ENCODE data around the gene INO80.

Gene INO80

DNA sequence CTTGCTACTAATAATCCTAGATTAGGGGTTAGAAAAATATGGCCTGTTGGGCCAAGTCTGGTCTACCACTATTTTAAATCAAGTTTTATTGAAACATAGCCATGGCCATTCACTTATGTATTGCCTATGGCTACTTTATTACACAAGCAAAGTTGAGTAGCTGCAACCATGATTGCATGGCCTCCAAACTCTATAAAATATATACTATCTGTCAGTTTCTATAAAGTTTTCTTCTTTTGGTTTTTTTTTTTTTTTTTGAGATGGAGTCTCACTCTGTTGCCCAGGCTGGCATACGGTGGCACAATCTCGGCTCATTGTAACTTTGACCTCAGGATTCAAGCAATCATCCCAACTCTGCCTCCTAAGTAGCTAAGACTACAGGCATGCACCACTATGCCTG, 60.4 kb downstream of the INO80 start:
- TF ChIP-seq, protein P1, sequence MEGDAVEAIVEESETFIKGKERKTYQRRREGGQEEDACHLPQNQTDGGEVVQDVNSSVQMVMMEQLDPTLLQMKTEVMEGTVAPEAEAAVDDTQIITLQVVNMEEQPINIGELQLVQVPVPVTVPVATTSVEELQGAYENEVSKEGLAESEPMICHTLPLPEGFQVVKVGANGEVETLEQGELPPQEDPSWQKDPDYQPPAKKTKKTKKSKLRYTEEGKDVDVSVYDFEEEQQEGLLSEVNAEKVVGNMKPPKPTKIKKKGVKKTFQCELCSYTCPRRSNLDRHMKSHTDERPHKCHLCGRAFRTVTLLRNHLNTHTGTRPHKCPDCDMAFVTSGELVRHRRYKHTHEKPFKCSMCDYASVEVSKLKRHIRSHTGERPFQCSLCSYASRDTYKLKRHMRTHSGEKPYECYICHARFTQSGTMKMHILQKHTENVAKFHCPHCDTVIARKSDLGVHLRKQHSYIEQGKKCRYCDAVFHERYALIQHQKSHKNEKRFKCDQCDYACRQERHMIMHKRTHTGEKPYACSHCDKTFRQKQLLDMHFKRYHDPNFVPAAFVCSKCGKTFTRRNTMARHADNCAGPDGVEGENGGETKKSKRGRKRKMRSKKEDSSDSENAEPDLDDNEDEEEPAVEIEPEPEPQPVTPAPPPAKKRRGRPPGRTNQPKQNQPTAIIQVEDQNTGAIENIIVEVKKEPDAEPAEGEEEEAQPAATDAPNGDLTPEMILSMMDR (conservative IDR thresholded peaks at IDR 0.05; ENCODE audit: low read length): no peak
- no peak for TF ChIP-seq EZH2phosphoT487 (IDR thresholded peaks at IDR 0.05; ENCODE audit: borderline replicate concordance)
- H2AFZ ChIP-seq (ENCODE audit: low read length): no peak overlapping the region
- no peaks in the 10 kb centered on the region for H3K9me2 ChIP-seq (replicated peaks; ENCODE audit: low read depth, low read length)
- no peaks in the 10 kb centered on the region for H3K79me2 ChIP-seq (ENCODE audit: insufficient read depth, low read length)
- H3K4me2 ChIP-seq (ENCODE audit: low read depth, low read length, poor library complexity, severe bottlenecking): no peak overlapping the region
- H3K4me1 ChIP-seq (ENCODE audit: insufficient read depth, low read length, poor library complexity, severe bottlenecking): no peaks in the 10 kb centered on the region
- H3K27me3 ChIP-seq (ENCODE audit: insufficient read depth, low read length, poor library complexity, severe bottlenecking): no peaks in the 10 kb centered on the region
- H3K9ac ChIP-seq (ENCODE audit: low read depth, low read length, poor library complexity, severe bottlenecking): no peak overlapping the region
- H3K36me3 ChIP-seq (ENCODE audit: insufficient read depth, low read length): peaks cover 80% of the 10 kb centered on the region
- H3K9me3 ChIP-seq (ENCODE audit: insufficient read depth, low read depth, low read length): no peaks in the 10 kb centered on the region
- no peaks in the 10 kb centered on the region for H4K20me1 ChIP-seq (ENCODE audit: insufficient read depth, low read length, poor library complexity, severe bottlenecking)
- no peak overlapping the region for H3K4me3 ChIP-seq (ENCODE audit: low read length, poor library complexity, severe bottlenecking)
- no peaks in the 10 kb centered on the region for H3F3A ChIP-seq (ENCODE audit: low read depth)

GRCh38 chr15:41051139-41051538, 64.9 kb downstream of the INO80 start:
- Histone ChIP-seq H3K36me3 (ENCODE audit: insufficient read depth, low read length) (peaks cover 88% of the 10 kb centered on the region), H2AFZ (ENCODE audit: low read length) (no peak overlapping the region), H3K79me2 (ENCODE audit: insufficient read depth, low read length) (no peaks in the 10 kb centered on the region), H3K4me3 (ENCODE audit: low read length, poor library complexity, severe bottlenecking) (no peak overlapping the region), H4K20me1 (ENCODE audit: insufficient read depth, low read length, poor library complexity, severe bottlenecking) (no peaks in the 10 kb centered on the region), H3K27me3 (ENCODE audit: insufficient read depth, low read length, poor library complexity, severe bottlenecking) (no peaks in the 10 kb centered on the region), H3F3A (ENCODE audit: low read depth) (no peaks in the 10 kb centered on the region), H3K9me3 (ENCODE audit: insufficient read depth, low read depth, low read length) (no peaks in the 10 kb centered on the region), H3K9me2 (replicated peaks; ENCODE audit: low read depth, low read length) (no peaks in the 10 kb centered on the region), H3K9ac (ENCODE audit: low read depth, low read length, poor library complexity, severe bottlenecking) (no peak overlapping the region), H3K4me1 (ENCODE audit: insufficient read depth, low read length, poor library complexity, severe bottlenecking) (no peaks in the 10 kb centered on the region), H3K4me2 (ENCODE audit: low read depth, low read length, poor library complexity, severe bottlenecking) (no peak overlapping the region)
- TF ChIP-seq EZH2phosphoT487 (IDR thresholded peaks at IDR 0.05; ENCODE audit: borderline replicate concordance): no peak

GRCh38 chr15:41048852-41049251, 67.2 kb downstream of the INO80 start:
- no peaks in the 10 kb centered on the region for H3K9me3 ChIP-seq (ENCODE audit: insufficient read depth, low read depth, low read length)
- no peaks in the 10 kb centered on the region for H4K20me1 ChIP-seq (ENCODE audit: insufficient read depth, low read length, poor library complexity, severe bottlenecking)
- H3K79me2 ChIP-seq (ENCODE audit: insufficient read depth, low read length): no peaks in the 10 kb centered on the region
- H3K4me3 ChIP-seq (ENCODE audit: low read length, poor library complexity, severe bottlenecking): no peak overlapping the region
- peaks cover 82% of the 10 kb centered on the region for H3K36me3 ChIP-seq (ENCODE audit: insufficient read depth, low read length)
- H3K27me3 ChIP-seq (ENCODE audit: insufficient read depth, low read length, poor library complexity, severe bottlenecking): no peaks in the 10 kb centered on the region
- H3K4me2 ChIP-seq (ENCODE audit: low read depth, low read length, poor library complexity, severe bottlenecking): no peak overlapping the region
- no peaks in the 10 kb centered on the region for H3K4me1 ChIP-seq (ENCODE audit: insufficient read depth, low read length, poor library complexity, severe bottlenecking)
- no peak for TF ChIP-seq EZH2phosphoT487 (IDR thresholded peaks at IDR 0.05; ENCODE audit: borderline replicate concordance)
- TF ChIP-seq, protein P1 (conservative IDR thresholded peaks at IDR 0.05; ENCODE audit: low read length): no peak
- H2AFZ ChIP-seq (ENCODE audit: low read length): no peak overlapping the region
- H3F3A ChIP-seq (ENCODE audit: low read depth): no peaks in the 10 kb centered on the region
- no peak overlapping the region for H3K9ac ChIP-seq (ENCODE audit: low read depth, low read length, poor library complexity, severe bottlenecking)
- no peaks in the 10 kb centered on the region for H3K9me2 ChIP-seq (replicated peaks; ENCODE audit: low read depth, low read length)

DNA sequence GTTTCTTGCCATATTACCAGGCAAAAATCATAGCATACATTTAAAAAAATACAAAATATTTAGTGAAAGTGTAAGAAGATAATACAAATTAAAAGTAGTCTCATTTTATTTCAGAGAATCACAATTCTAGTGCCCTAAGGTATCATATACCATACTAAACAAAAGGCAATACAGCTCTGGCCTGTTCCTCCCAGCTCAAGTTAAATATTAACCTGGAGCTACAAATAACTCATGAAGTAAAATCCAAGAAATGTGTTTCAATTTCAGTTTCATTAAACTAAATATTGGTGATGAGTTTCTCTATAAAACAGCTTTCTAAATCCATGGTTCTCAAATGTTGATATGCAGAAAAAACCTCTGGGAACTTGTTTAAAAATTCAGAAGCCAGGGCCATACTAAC, 67.7 kb downstream of the INO80 start:
- Histone ChIP-seq H3K4me3 (ENCODE audit: low read length, poor library complexity, severe bottlenecking) (no peak overlapping the region), H3F3A (ENCODE audit: low read depth) (no peaks in the 10 kb centered on the region), H3K4me1 (ENCODE audit: insufficient read depth, low read length, poor library complexity, severe bottlenecking) (no peaks in the 10 kb centered on the region), H4K20me1 (ENCODE audit: insufficient read depth, low read length, poor library complexity, severe bottlenecking) (no peaks in the 10 kb centered on the region), H3K79me2 (ENCODE audit: insufficient read depth, low read length) (no peaks in the 10 kb centered on the region), H3K27me3 (ENCODE audit: insufficient read depth, low read length, poor library complexity, severe bottlenecking) (no peaks in the 10 kb centered on the region), H3K4me2 (ENCODE audit: low read depth, low read length, poor library complexity, severe bottlenecking) (no peak overlapping the region), H3K9me2 (replicated peaks; ENCODE audit: low read depth, low read length) (no peaks in the 10 kb centered on the region), H2AFZ (ENCODE audit: low read length) (no peak overlapping the region), H3K9ac (ENCODE audit: low read depth, low read length, poor library complexity, severe bottlenecking) (no peak overlapping the region), H3K9me3 (ENCODE audit: insufficient read depth, low read depth, low read length) (no peaks in the 10 kb centered on the region), H3K36me3 (ENCODE audit: insufficient read depth, low read length) (peaks cover 83% of the 10 kb centered on the region)
- TF ChIP-seq, protein P1 (conservative IDR thresholded peaks at IDR 0.05; ENCODE audit: low read length): no peak

Data from Loucy (cell line).